Vagina (tissue), 2 donors: ENCODE results near the gene TBL1X. TPM values are rescaled to one million over a fixed set of nuclear protein-coding genes. Genes with fewer than 3 reads are reported as not detected.
"Not testable (repeated sequence)": the region's sequence is repeated elsewhere in the genome, so short reads cannot be mapped to it uniquely, and the experiment has no call there.

Experiments
- DNase-seq, 2 donors: peaks; one replicate each; pipeline ENCODE4 v3.0.0-alpha.2; 2017; ENCODE audit errors: extremely low spot score in 2 of 2
- H3K27ac ChIP-seq: fragments of 200-600 bp; sonication (generic); one replicate; pipeline ENCODE4 v1.5.1; 2019
- H3K27me3 ChIP-seq: fragments of 200-600 bp; sonication (generic); one replicate; pipeline ENCODE4 v1.5.1; 2019
- H3K36me3 ChIP-seq, 2 donors: fragments of 200-600 bp; sonication (generic); one replicate each; pipeline ENCODE4 v1.5.1; 2017 to 2019
- H3K4me1 ChIP-seq: fragments of 200-600 bp; sonication (generic); one replicate; pipeline ENCODE4 v1.5.1; 2019
- H3K4me3 ChIP-seq, 2 donors: fragments of 200-600 bp; sonication (generic); 1 replicate in 1 of 2; 2 replicates in 1 of 2; pipeline ENCODE4 v1.5.1; 2016 to 2019
- H3K9me3 ChIP-seq: fragments of 200-600 bp; sonication (generic); one replicate; pipeline ENCODE4 v1.5.1; 2019
- CTCF ChIP-seq, 3 experiments: fragments of 450-650 bp in 2 of 3; fragments of 200-600 bp in 1 of 3; sonication (generic) in 1 of 3; IDR thresholded peaks; one replicate each; pipeline ENCODE4 v1.5.1; 2017 to 2019; ENCODE audit warnings: antibody characterized with exemption in 3 of 3, mild to moderate bottlenecking in 2 of 3, moderate library complexity in 2 of 3
- POLR2A ChIP-seq, 2 donors: fragments of 450-650 bp; IDR thresholded peaks; one replicate each; pipeline ENCODE4 v1.6.1; 2017; ENCODE audit warnings: antibody characterized with exemption in 2 of 2, mild to moderate bottlenecking in 2 of 2, moderate library complexity in 2 of 2
- POLR2AphosphoS5 ChIP-seq, 2 donors: sonication (generic); formaldehyde crosslinking; IDR thresholded peaks; one replicate each; pipeline ENCODE4 v1.9.0; 2017; ENCODE audit warnings: antibody characterized with exemption in 2 of 2, mild to moderate bottlenecking in 2 of 2, low read depth in 1 of 2; ENCODE audit not compliant: insufficient read depth in 1 of 2
- intact Hi-C: fragments of 100-400 bp; cut with DNase I; formaldehyde crosslinking; loops from one replicate; pipeline ENCODE4 v1.15.1; 2023
- total RNA-seq: library from RNA; depleted of rRNA; stranded (reverse); fragments of >200 nt; gene quantifications from one replicate; pipeline ENCODE4 v1.2.3, GENCODE V29; 2016

Gene TBL1X
- total RNA-seq, 1 donor from 2014 or later, result 41.3 TPM

GRCh38 chrX:9767375-9767774, 302.5 kb downstream of the TBL1X start:
- no peaks in the 10 kb centered on the region for H3K9me3 ChIP-seq
- H3K4me1 ChIP-seq, result no peaks in the 10 kb centered on the region
- intact Hi-C loops, result no loop called here
- no peak for DNase-seq
- H3K27ac ChIP-seq, result no peak overlapping the region
- TF ChIP-seq POLR2A (IDR thresholded peaks at IDR 0.05) (no peak), POLR2AphosphoS5 (IDR thresholded peaks at IDR 0.05; ENCODE audit: insufficient read depth in 1 of 2, low read depth in 1 of 2) (no peak), CTCF (IDR thresholded peaks at IDR 0.05) (no peak)
- no peaks in the 10 kb centered on the region for H3K27me3 ChIP-seq
- no peaks in the 10 kb centered on the region for H3K36me3 ChIP-seq
- H3K4me3 ChIP-seq, result no peak overlapping the region

GRCh38 chrX:9768321-9768839, 303.5 kb downstream of the TBL1X start:
- H3K4me3 ChIP-seq, H3K27ac ChIP-seq, H3K36me3 ChIP-seq, H3K9me3 ChIP-seq, H3K4me1 ChIP-seq, intact Hi-C loops, DNase-seq, H3K27me3 ChIP-seq: not testable (repeated sequence)

GRCh38 chrX:9770319-9770718, 305.5 kb downstream of the TBL1X start:
- no peak for DNase-seq
- intact Hi-C loops, result no loop called here
- TF ChIP-seq POLR2A (IDR thresholded peaks at IDR 0.05) (no peak), CTCF (IDR thresholded peaks at IDR 0.05) (no peak), POLR2AphosphoS5 (IDR thresholded peaks at IDR 0.05; ENCODE audit: insufficient read depth in 1 of 2, low read depth in 1 of 2) (no peak)

GRCh38 chrX:9772943-9773342, 308.1 kb downstream of the TBL1X start:
- no peak overlapping the region for H3K4me3 ChIP-seq
- intact Hi-C loops, result no loop called here
- no peak for DNase-seq

More at GRCh38 chrX:9770319-9770718, 305.5 kb downstream of the TBL1X start:
- Histone ChIP-seq H3K36me3 (no peaks in the 10 kb centered on the region), H3K9me3 (no peaks in the 10 kb centered on the region), H3K4me3 (no peak overlapping the region), H3K27me3 (no peaks in the 10 kb centered on the region), H3K4me1 (no peaks in the 10 kb centered on the region), H3K27ac (no peak overlapping the region)

GRCh38 chrX:9775930-9776329, 311.1 kb downstream of the TBL1X start:
- no peak for DNase-seq
- intact Hi-C loops, result no loop called here
- TF ChIP-seq POLR2A (IDR thresholded peaks at IDR 0.05) (no peak), CTCF (IDR thresholded peaks at IDR 0.05) (no peak), POLR2AphosphoS5 (IDR thresholded peaks at IDR 0.05; ENCODE audit: insufficient read depth in 1 of 2, low read depth in 1 of 2) (no peak)

More at GRCh38 chrX:9772943-9773342, 308.1 kb downstream of the TBL1X start:
- Histone ChIP-seq H3K36me3 (no peaks in the 10 kb centered on the region), H3K9me3 (no peaks in the 10 kb centered on the region), H3K27me3 (no peaks in the 10 kb centered on the region), H3K4me1 (no peaks in the 10 kb centered on the region), H3K27ac (no peak overlapping the region)
- no peak for TF ChIP-seq POLR2A (IDR thresholded peaks at IDR 0.05)
- TF ChIP-seq CTCF (IDR thresholded peaks at IDR 0.05), result no peak
- TF ChIP-seq POLR2AphosphoS5 (IDR thresholded peaks at IDR 0.05; ENCODE audit: insufficient read depth in 1 of 2, low read depth in 1 of 2), result no peak

More at GRCh38 chrX:9775930-9776329, 311.1 kb downstream of the TBL1X start:
- Histone ChIP-seq H3K4me3 (no peak overlapping the region), H3K27me3 (no peaks in the 10 kb centered on the region), H3K27ac (no peak overlapping the region), H3K4me1 (no peaks in the 10 kb centered on the region), H3K36me3 (no peaks in the 10 kb centered on the region), H3K9me3 (no peaks in the 10 kb centered on the region)
